ENCODE results near the gene RPL35A. TPM values are rescaled to one million over a fixed set of nuclear protein-coding genes. Genes with fewer than 3 reads are reported as not detected.

Gene RPL35A
- total and polyA plus RNA-seq, 9 of the 15 experiments (the other 6 are each of a cell fraction or from before 2014, with no cell fraction given) = 1,475 to 2,942 (median 2,367) TPM

DNA sequence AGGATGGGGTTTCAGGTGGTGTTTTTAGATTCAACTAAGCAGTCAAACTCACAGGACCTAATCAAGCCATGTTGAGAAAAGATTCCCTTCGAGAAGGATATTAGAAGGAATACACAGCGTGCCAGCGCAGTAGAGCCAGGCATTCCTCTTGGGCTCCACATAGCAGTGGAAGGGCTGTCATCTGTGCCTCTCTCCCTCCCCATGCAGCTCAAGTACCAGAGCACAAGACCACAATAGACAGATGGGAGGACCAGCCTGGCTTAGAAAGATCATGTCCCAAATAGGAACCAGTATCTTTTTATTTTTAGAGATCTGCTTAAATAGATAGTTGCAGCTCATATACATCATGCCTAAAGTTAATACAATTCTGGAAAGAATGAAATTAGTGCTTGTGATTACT, 47.9 kb downstream of the RPL35A start:
- H3K4me1 ChIP-seq (replicated peaks in 1 of 2; ENCODE audit: control insufficient read depth in 2 of 2, insufficient read depth in 2 of 2, low read length in 2 of 2) = no peaks in the 10 kb centered on the region
- H3K4me2 ChIP-seq (ENCODE audit: insufficient read depth, low read length) = no peak overlapping the region
- no peaks in the 10 kb centered on the region for H3K27me3 ChIP-seq (ENCODE audit: control insufficient read depth in 2 of 2, insufficient read depth in 2 of 2, low read length in 2 of 2)
- H3K9me1 ChIP-seq (ENCODE audit: control insufficient read depth, insufficient read depth, low read length) = no peaks in the 10 kb centered on the region
- WGBS (ENCODE audit: insufficient coverage, low coverage, missing lambda C conversion rate) = 88% methylated on average over 3 of the region's 3 CpGs
- no peaks in the 10 kb centered on the region for H4K20me1 ChIP-seq (replicated peaks; ENCODE audit: control insufficient read depth, insufficient read depth, low read length)
- ChIA-PET POLR2A (no interaction called here), CTCF (ENCODE audit: low intra/inter-chr PET ratio) (no interaction called here)
- in situ Hi-C loops (cut with MboI) = no loop called here
- H3K27ac ChIP-seq (ENCODE audit: extremely low read depth, low read depth, low read length) = no peak overlapping the region
- H3K79me2 ChIP-seq (ENCODE audit: control insufficient read depth, insufficient read depth, low read length) = no peaks in the 10 kb centered on the region
- intact Hi-C loops (cut with micrococcal nuclease) = no loop called here
- no TSS peak for BruUV-seq (replicated peaks)
- H2AFZ ChIP-seq (ENCODE audit: low read depth, low read length) = no peak overlapping the region
- H3K9ac ChIP-seq (ENCODE audit: insufficient read depth in 1 of 2, low read depth in 2 of 2, low read length in 2 of 2) = no peak overlapping the region
- H3K9me3 ChIP-seq (replicated peaks; ENCODE audit: control insufficient read depth, insufficient read depth, low read depth, low read length) = no peaks in the 10 kb centered on the region
- ATAC-seq (no peak), FAIRE-seq (no peak), DNase-seq (ENCODE audit: extremely low read depth in 1 of 4, low spot score in 3 of 4) (no peak)
- H3K4me3 ChIP-seq = no peak overlapping the region
- peaks cover 10% of the 10 kb centered on the region; the same call in 2 of the 3 replicates for H3K36me3 ChIP-seq (ENCODE audit: control insufficient read depth, insufficient read depth, low read length)
- no peak for TF ChIP-seq KLF10 (CRISPR knock-in tag; IDR thresholded peaks at IDR 0.05)
- TF ChIP-seq COPS2 (conservative IDR thresholded peaks at IDR 0.05) = no peak
- TF ChIP-seq KLF6 (CRISPR knock-in tag; IDR thresholded peaks at IDR 0.05; ENCODE audit: borderline replicate concordance) = no peak
- TF ChIP-seq TAF7 (tag; IDR thresholded peaks at IDR 0.05) = no peak
- no peak for TF ChIP-seq SFPQ (IDR thresholded peaks at IDR 0.05; ENCODE audit: low read depth, low read length)
- no peak for TF ChIP-seq CHCHD3 (CRISPR knock-in tag; IDR thresholded peaks at IDR 0.05)
- TF ChIP-seq ZEB2 (IDR thresholded peaks at IDR 0.05) = no peak
- no peak for TF ChIP-seq ZNF707 (CRISPR knock-in tag; conservative IDR thresholded peaks at IDR 0.05)
- no peak for TF ChIP-seq MXD1 (CRISPR knock-in tag; IDR thresholded peaks at IDR 0.05; ENCODE audit: borderline replicate concordance, poor library complexity, severe bottlenecking)
- TF ChIP-seq BCL6 (CRISPR knock-in tag; IDR thresholded peaks at IDR 0.05) = no peak
- TF ChIP-seq, protein P1, sequence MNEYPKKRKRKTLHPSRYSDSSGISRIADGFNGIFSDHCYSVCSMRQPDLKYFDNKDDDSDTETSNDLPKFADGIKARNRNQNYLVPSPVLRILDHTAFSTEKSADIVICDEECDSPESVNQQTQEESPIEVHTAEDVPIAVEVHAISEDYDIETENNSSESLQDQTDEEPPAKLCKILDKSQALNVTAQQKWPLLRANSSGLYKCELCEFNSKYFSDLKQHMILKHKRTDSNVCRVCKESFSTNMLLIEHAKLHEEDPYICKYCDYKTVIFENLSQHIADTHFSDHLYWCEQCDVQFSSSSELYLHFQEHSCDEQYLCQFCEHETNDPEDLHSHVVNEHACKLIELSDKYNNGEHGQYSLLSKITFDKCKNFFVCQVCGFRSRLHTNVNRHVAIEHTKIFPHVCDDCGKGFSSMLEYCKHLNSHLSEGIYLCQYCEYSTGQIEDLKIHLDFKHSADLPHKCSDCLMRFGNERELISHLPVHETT (CRISPR knock-in tag; conservative IDR thresholded peaks at IDR 0.05 in 1 of 2, IDR thresholded peaks at IDR 0.05 in 1 of 2) = no peak
- no peak for TF ChIP-seq ETS2 (tag; IDR thresholded peaks at IDR 0.05; ENCODE audit: borderline replicate concordance, poor library complexity, severe bottlenecking)
- no peak for TF ChIP-seq EWSR1 (IDR thresholded peaks at IDR 0.05; ENCODE audit: borderline replicate concordance, low read depth, partially characterized antibody)
- no peak for TF ChIP-seq ETV6 (IDR thresholded peaks at IDR 0.05; ENCODE audit: borderline replicate concordance in 1 of 2, low read depth in 2 of 2, low read length in 1 of 2)
- no peak for TF ChIP-seq ETV6 (CRISPR knock-in tag; IDR thresholded peaks at IDR 0.05; ENCODE audit: borderline replicate concordance)
- TF ChIP-seq CBX5 (IDR thresholded peaks at IDR 0.05; ENCODE audit: borderline replicate concordance, low read depth) = no peak
- TF ChIP-seq HMG20A (CRISPR knock-in tag; conservative IDR thresholded peaks at IDR 0.05) = no peak
- TF ChIP-seq ATF6 (CRISPR knock-in tag; IDR thresholded peaks at IDR 0.05) = no peak

Measured in K562 (cell line).